A549 (cell line): ENCODE results near the gene PRKACG. TPM values are rescaled to one million over a fixed set of nuclear protein-coding genes. Genes with fewer than 3 reads are reported as not detected.

Experiments
- ATAC-seq, 2 experiments: fragments of 200-7000 bp in 1 of 2; fragments of >200 bp in 1 of 2; cut with Nextera tagmentation in 1 of 2; cut with Tn5 transposase in 1 of 2; 3 replicates each; pipeline versions ENCODE4 v1.8.0 to v1.9.1; 2018 to 2020; ENCODE audit warnings: mild to moderate bottlenecking in 1 of 2, moderate library complexity in 1 of 2
- CTCF ChIA-PET: fragments of 300-600 bp; sonication (Branson Sonifier 250); formaldehyde crosslinking; extraction: SDS; loops from one replicate; lab custom pipeline; 2021; ENCODE audit warnings: antibody characterized with exemption, inconsistent platforms; lab: Yijun Ruan, JAX
- POLR2A ChIA-PET: fragments of 350-600 bp; formaldehyde crosslinking; extraction: SDS; loops from one replicate; lab custom pipeline; 2021; ENCODE audit warnings: antibody characterized with exemption, inconsistent platforms; lab: Yijun Ruan, JAX
- DNase-seq, 2 experiments: peaks; one replicate each; pipeline versions ENCODE4 v3.0.0 to v3.0.0-alpha.2; 2011 to 2016; ENCODE audit warnings: low read depth in 1 of 2, low spot score in 1 of 2
- FAIRE-seq: peaks from 2 replicates; lab custom pipeline; 2011; peaks lifted over from hg19 to GRCh38; lab: Jason Lieb, UNC
- H3K27ac ChIP-seq, 2 experiments: fragments of >200 bp; sonication (Bioruptor Twin); formaldehyde crosslinking; 3 replicates each; pipeline ENCODE4 v1.5.1; 2016 to 2017
- H3K4me1 ChIP-seq: fragments of >200 bp; sonication (Bioruptor Twin); formaldehyde crosslinking; 3 replicates; pipeline ENCODE4 v1.6.1; 2016
- H3K4me2 ChIP-seq: fragments of >200 bp; sonication (Bioruptor Twin); formaldehyde crosslinking; 3 replicates; pipeline ENCODE4 v1.6.1; 2016
- H3K4me3 ChIP-seq: fragments of >200 bp; sonication (Bioruptor Twin); formaldehyde crosslinking; 3 replicates; pipeline ENCODE4 v1.5.1; 2016
- H3K9me3 ChIP-seq: fragments of >200 bp; sonication (Bioruptor Twin); formaldehyde crosslinking; 3 replicates; pipeline ENCODE4 v1.6.1; 2016
- EHF ChIP-seq: fragments of 250-450 bp; sonication (Bioruptor Pico); IDR thresholded peaks from 2 replicates; pipeline ENCODE4 v1.5.0; 2020; ENCODE audit warnings: mild to moderate bottlenecking
- ESRRA ChIP-seq: fragments of 150-350 bp; IDR thresholded peaks from 2 replicates; pipeline ENCODE4 v1.6.1; 2014; ENCODE audit warnings: mild to moderate bottlenecking, low read length, borderline replicate concordance
- GATA3 ChIP-seq: IDR thresholded peaks from 2 replicates; pipeline ENCODE4 v1.6.1; 2012; ENCODE audit warnings: borderline replicate concordance
- HOXA7 ChIP-seq: fragments of 250-450 bp; sonication (Bioruptor Pico); IDR thresholded peaks from 2 replicates; pipeline ENCODE4 v1.5.0; 2020; ENCODE audit warnings: mild to moderate bottlenecking, moderate library complexity
- HOXB13 ChIP-seq: fragments of 250-450 bp; sonication (Bioruptor Pico); IDR thresholded peaks from 2 replicates; pipeline ENCODE4 v1.5.0; 2020; ENCODE audit warnings: low read depth, mild to moderate bottlenecking, moderate library complexity
- HOXB5 ChIP-seq: fragments of 250-450 bp; sonication (Bioruptor Pico); IDR thresholded peaks from 2 replicates; pipeline ENCODE4 v1.5.0; 2020; ENCODE audit warnings: mild to moderate bottlenecking, moderate library complexity
- JUN ChIP-seq, 2 experiments: fragments of >200 bp; sonication (Bioruptor Twin); formaldehyde crosslinking; IDR thresholded peaks; 2 replicates in 1 of 2; 3 replicates in 1 of 2; pipeline ENCODE4 v1.6.1; 2016 to 2017
- KDM1A ChIP-seq: fragments of 200-600 bp; sonication (generic); IDR thresholded peaks from 2 replicates; pipeline ENCODE4 v1.6.1; 2016; ENCODE audit warnings: low read depth, mild to moderate bottlenecking
- KDM5A ChIP-seq: fragments of 200-600 bp; sonication (generic); IDR thresholded peaks from 2 replicates; pipeline ENCODE4 v1.6.1; 2016; ENCODE audit warnings: antibody characterized with exemption, mild to moderate bottlenecking
- MAZ ChIP-seq: fragments of 150-350 bp; IDR thresholded peaks from 2 replicates; pipeline ENCODE4 v1.6.1; 2014; ENCODE audit warnings: antibody characterized with exemption, low read depth, low read length, borderline replicate concordance
- MYC ChIP-seq: IDR thresholded peaks from 2 replicates; pipeline ENCODE4 v1.6.1; 2012; ENCODE audit warnings: mild to moderate bottlenecking, inconsistent platforms, low read length, improper control_type of control experiment, borderline replicate concordance
- POLR2A ChIP-seq: IDR thresholded peaks from 2 replicates; pipeline ENCODE4 v1.6.1; 2012; ENCODE audit warnings: mild to moderate bottlenecking, low read length
- RARB ChIP-seq: fragments of 250-450 bp; sonication (Bioruptor Pico); IDR thresholded peaks from 2 replicates; pipeline ENCODE4 v1.8.0; 2021; ENCODE audit warnings: mild to moderate bottlenecking, moderate library complexity
- RCOR1 ChIP-seq: fragments of 150-350 bp; IDR thresholded peaks from 2 replicates; pipeline ENCODE4 v1.6.1; 2014; ENCODE audit warnings: antibody characterized with exemption, low read length, low read depth
- RNF2 ChIP-seq: fragments of 200-600 bp; sonication (generic); IDR thresholded peaks from 2 replicates; pipeline ENCODE4 v1.6.1; 2016; ENCODE audit warnings: low read depth, mild to moderate bottlenecking, antibody characterized with exemption, moderate library complexity, borderline replicate concordance
- SMC3 ChIP-seq: fragments of >200 bp; sonication (Bioruptor Twin); formaldehyde crosslinking; IDR thresholded peaks from 3 replicates; pipeline ENCODE4 v1.6.1; 2018; ENCODE audit warnings: inconsistent platforms
- TP53 ChIP-seq: fragments of 250-450 bp; sonication (Bioruptor Pico); IDR thresholded peaks from 2 replicates; pipeline ENCODE4 v1.5.0; 2021; ENCODE audit warnings: mild to moderate bottlenecking, moderate library complexity
- ZFP36 ChIP-seq: fragments of 450-650 bp; IDR thresholded peaks from 2 replicates; pipeline ENCODE4 v1.6.1; 2014; ENCODE audit warnings: borderline replicate concordance; ENCODE audit not compliant: partially characterized antibody
- WGBS: methylation state at CpG from one replicate; pipeline ENCODE4 v1.1.6; 2017; ENCODE audit errors: missing lambda C conversion rate; 5-methylcytosine and 5-hydroxymethylcytosine counted together
- polyA plus RNA-seq, 4 experiments: library from polyadenylated mRNA; depleted of rRNA in 3 of 4; stranded (reverse); fragments of >200 nt; fragmentation: RNase III in 1 of 4; extraction: RNeasy Plus Mini Kit Qiagen cat#74134 plus additional on column Dnase treatment in 1 of 4; gene quantifications; 2 replicates in 3 of 4; 3 replicates in 1 of 4; pipeline ENCODE4 v1.2.3, GENCODE V29; 2011 to 2017
- TF ChIP-seq, protein P1 (sequence below): fragments of 250-450 bp; sonication (Bioruptor Pico); IDR thresholded peaks from 2 replicates; pipeline ENCODE4 v1.5.0; 2020; ENCODE audit warnings: low read depth, mild to moderate bottlenecking, moderate library complexity
- TF ChIP-seq, protein P2 (sequence below): fragments of 150-350 bp; IDR thresholded peaks from 2 replicates; pipeline ENCODE4 v1.6.1; 2014; ENCODE audit warnings: low read depth, mild to moderate bottlenecking, low read length
- TF ChIP-seq, protein P3 (sequence below): IDR thresholded peaks from 2 replicates; pipeline ENCODE4 v1.6.1; 2012
- TF ChIP-seq, protein P4 (sequence below): fragments of >200 bp; sonication (Bioruptor Twin); formaldehyde crosslinking; IDR thresholded peaks from 3 replicates; pipeline ENCODE4 v1.6.1; 2016
- TF ChIP-seq, protein P5 (sequence below): IDR thresholded peaks from 2 replicates; pipeline ENCODE4 v1.6.1; 2012; ENCODE audit warnings: low read depth, borderline replicate concordance

The PRKACG gene
- polyA plus RNA-seq, 2 of the 4 experiments (the other 2 are of a cell fraction) = not detected

DNA sequence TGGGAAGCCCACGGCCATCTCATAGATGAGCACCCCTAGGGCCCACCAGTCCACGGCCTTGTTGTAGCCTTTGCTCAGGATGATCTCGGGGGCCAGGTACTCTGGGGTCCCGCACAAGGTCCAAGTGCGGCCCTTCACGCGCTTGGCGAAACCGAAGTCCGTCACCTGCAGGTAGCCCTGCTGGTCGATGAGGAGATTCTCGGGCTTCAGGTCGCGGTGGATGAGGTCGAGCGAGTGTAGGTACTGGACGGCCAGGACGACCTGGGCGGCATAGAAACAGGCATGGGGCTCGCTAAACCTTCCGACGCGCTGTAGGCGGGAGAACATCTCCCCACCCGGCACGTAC, 558 bp downstream of the PRKACG start:
- ChIA-PET POLR2A (interaction anchor here (0.6 kb wide), 1 partner anchor 25 kb away, joined by 5 read pairs; no protein-coding TSS in a partner anchor), CTCF (no interaction called here)
- TF ChIP-seq, protein P1, sequence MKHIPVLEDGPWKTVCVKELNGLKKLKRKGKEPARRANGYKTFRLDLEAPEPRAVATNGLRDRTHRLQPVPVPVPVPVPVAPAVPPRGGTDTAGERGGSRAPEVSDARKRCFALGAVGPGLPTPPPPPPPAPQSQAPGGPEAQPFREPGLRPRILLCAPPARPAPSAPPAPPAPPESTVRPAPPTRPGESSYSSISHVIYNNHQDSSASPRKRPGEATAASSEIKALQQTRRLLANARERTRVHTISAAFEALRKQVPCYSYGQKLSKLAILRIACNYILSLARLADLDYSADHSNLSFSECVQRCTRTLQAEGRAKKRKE = no peak
- TF ChIP-seq TP53 (CRISPR knock-in tag) (no peak), SMC3 (no peak), GATA3 (no peak), RCOR1 (no peak), ESRRA (no peak), RARB (no peak), POLR2A (no peak), HOXB5 (CRISPR knock-in tag) (no peak), RNF2 (no peak), MAZ (no peak), JUN (IDR thresholded peaks at IDR 0.05) (no peak)
- TF ChIP-seq, protein P2, sequence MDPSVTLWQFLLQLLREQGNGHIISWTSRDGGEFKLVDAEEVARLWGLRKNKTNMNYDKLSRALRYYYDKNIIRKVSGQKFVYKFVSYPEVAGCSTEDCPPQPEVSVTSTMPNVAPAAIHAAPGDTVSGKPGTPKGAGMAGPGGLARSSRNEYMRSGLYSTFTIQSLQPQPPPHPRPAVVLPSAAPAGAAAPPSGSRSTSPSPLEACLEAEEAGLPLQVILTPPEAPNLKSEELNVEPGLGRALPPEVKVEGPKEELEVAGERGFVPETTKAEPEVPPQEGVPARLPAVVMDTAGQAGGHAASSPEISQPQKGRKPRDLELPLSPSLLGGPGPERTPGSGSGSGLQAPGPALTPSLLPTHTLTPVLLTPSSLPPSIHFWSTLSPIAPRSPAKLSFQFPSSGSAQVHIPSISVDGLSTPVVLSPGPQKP = no peak
- Histone ChIP-seq H3K9me3 (no peaks in the 10 kb centered on the region), H3K4me3 (no peak overlapping the region), H3K4me1 (no peaks in the 10 kb centered on the region), H3K4me2 (no peak overlapping the region), H3K27ac (no peak overlapping the region)
- WGBS = 75% methylated on average over 22 of the region's 26 CpGs
- no peak for DNase-seq
- no peak for FAIRE-seq
- ATAC-seq = no peak

DNA sequence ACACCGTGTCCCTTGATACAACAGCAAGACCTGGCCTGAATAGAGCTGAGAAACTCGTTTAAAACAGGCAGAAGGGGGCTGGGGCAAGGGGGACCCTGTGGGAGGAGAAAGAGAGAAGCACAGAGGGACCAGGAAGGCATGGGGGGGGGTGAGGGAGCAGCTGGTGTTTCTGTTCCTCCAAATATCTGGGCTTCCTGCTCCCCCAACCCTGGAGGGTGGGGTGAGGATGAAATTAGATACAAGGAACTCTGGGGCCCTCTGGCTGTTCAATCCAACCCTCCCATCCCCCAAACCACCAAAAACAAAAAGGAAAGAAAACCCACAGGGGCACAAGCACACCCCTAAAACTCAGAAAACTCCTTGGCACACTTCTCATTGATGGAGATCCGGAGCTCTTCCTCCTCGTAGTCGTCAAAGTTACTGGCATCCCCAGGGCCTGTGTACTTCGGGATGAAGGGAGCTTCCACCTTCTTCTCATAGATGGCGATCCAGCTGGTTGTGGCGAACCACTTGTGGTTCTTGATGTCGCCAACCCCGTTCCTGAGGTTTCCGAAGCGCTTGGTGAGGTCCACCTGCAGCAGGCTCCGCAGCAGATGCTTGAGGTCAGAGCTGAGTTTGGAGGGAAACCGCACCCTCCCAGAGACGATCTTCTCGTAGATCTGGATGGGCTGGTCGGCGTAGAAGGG, 1.1 kb downstream of the PRKACG start:
- H3K4me2 ChIP-seq = no peak overlapping the region

More for the DNA sequence above, 1.1 kb downstream of the PRKACG start:
- no peak for DNase-seq
- TF ChIP-seq KDM5A = no peak
- TF ChIP-seq HOXA7 (CRISPR knock-in tag) = no peak
- TF ChIP-seq KDM1A = no peak
- TF ChIP-seq HOXB13 (CRISPR knock-in tag) = no peak
- no peak for TF ChIP-seq MAZ
- TF ChIP-seq POLR2A = no peak
- TF ChIP-seq ZFP36 = no peak
- TF ChIP-seq, protein P3, sequence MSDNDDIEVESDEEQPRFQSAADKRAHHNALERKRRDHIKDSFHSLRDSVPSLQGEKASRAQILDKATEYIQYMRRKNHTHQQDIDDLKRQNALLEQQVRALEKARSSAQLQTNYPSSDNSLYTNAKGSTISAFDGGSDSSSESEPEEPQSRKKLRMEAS = no peak
- no peak for TF ChIP-seq MYC
- TF ChIP-seq EHF (CRISPR knock-in tag) = no peak
- TF ChIP-seq, protein P4, sequence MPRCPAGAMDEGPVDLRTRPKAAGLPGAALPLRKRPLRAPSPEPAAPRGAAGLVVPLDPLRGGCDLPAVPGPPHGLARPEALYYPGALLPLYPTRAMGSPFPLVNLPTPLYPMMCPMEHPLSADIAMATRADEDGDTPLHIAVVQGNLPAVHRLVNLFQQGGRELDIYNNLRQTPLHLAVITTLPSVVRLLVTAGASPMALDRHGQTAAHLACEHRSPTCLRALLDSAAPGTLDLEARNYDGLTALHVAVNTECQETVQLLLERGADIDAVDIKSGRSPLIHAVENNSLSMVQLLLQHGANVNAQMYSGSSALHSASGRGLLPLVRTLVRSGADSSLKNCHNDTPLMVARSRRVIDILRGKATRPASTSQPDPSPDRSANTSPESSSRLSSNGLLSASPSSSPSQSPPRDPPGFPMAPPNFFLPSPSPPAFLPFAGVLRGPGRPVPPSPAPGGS = no peak
- TF ChIP-seq, protein P5, sequence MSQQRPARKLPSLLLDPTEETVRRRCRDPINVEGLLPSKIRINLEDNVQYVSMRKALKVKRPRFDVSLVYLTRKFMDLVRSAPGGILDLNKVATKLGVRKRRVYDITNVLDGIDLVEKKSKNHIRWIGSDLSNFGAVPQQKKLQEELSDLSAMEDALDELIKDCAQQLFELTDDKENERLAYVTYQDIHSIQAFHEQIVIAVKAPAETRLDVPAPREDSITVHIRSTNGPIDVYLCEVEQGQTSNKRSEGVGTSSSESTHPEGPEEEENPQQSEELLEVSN = no peak
- 38% methylated on average over 12 of the region's 18 CpGs for WGBS
- ChIA-PET CTCF (interaction anchor here (0.5 kb wide), 1 partner anchor 1993 kb away, joined by 3 read pairs; no protein-coding TSS in a partner anchor), POLR2A (interaction anchor here (0.6 kb wide), 1 partner anchor 24 kb away, joined by 5 read pairs; no protein-coding TSS in a partner anchor)
- Histone ChIP-seq H3K27ac (no peak overlapping the region), H3K4me3 (no peak overlapping the region), H3K4me1 (no peaks in the 10 kb centered on the region), H3K9me3 (no peaks in the 10 kb centered on the region)
- FAIRE-seq = no peak
- no peak for ATAC-seq
